ENCODE results near the gene P3H4.
A peak's percentile ranks its signal among the peaks of the same experiment; 100 is the strongest.
"Not testable (repeated sequence)": the region's sequence is repeated elsewhere in the genome, so short reads cannot be mapped to it uniquely, and the experiment has no call there.

The P3H4 gene, protein sequence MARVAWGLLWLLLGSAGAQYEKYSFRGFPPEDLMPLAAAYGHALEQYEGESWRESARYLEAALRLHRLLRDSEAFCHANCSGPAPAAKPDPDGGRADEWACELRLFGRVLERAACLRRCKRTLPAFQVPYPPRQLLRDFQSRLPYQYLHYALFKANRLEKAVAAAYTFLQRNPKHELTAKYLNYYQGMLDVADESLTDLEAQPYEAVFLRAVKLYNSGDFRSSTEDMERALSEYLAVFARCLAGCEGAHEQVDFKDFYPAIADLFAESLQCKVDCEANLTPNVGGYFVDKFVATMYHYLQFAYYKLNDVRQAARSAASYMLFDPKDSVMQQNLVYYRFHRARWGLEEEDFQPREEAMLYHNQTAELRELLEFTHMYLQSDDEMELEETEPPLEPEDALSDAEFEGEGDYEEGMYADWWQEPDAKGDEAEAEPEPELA

DNA sequence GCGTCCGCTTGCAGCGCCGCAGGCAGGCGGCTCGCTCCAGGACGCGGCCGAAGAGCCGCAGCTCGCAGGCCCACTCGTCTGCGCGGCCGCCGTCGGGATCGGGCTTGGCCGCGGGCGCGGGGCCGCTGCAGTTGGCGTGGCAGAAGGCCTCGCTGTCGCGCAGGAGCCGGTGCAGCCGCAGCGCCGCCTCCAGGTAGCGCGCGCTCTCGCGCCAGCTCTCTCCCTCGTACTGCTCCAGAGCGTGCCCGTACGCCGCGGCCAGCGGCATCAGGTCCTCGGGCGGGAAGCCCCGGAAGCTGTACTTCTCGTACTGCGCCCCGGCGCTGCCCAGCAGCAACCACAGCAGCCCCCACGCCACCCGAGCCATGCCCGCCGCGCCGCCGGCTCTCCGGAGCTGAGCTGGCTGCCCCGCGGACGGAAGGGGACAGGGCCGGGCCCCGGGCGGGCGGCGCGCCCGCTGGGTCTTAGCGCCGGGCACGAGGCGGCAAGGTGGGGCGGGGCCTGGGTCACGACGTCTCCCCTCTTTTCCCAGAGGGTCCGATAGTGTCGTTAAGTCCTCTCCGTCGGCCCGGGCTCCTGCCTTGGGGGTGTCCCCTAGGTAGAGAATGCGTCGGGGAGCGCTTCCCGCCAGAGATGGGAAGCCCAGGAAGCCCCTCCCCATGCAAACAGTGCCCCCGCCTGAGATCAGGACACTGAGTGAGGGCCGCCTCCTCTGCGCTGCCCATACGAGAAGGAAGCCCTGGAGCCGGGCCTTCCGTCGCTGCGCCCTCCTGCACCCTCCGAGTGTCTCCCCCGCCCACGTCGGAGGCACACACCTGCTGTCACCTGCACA is at the start of gene P3H4:
P3H4 (minus strand) TSS at position 401 of the 832 bp plus-strand sequence; CDS start at position 367, 34 bp downstream.
- peak; percentile 67 to 94 (median 89) for DNase-seq

DNA sequence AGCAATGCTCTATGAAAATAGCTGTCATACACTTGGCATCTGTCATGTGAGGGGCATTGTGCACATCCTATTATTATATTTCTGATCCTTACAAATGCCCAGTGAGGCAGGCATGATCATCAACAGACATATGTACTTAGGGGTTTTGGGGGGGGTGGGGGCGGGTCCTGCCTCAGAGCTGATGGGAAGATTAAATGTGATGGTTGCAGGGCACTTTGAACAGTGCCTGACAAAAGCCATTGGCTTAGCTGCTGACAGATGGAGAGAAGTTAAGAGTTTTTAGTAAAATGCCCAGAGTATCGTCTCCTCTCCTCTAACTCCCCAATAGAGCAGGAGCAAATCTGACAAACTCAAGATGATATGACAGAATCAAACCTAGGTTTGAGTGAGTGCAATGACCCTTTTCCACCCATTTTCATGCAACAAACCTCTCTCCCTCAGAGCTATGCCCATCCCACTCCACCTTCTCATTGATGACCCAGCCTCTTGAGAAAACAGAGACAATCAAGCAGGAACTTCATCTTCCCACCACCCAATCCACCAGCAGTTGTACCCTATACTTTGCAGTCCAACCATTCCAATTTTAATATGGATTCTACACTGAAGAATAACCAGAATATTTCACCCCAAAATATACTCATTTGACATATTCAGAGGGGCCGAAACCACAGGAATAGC is 48.6 kb upstream of the P3H4 start:
- peak in 1 of 3 experiments; percentile 13 for DNase-seq

DNA sequence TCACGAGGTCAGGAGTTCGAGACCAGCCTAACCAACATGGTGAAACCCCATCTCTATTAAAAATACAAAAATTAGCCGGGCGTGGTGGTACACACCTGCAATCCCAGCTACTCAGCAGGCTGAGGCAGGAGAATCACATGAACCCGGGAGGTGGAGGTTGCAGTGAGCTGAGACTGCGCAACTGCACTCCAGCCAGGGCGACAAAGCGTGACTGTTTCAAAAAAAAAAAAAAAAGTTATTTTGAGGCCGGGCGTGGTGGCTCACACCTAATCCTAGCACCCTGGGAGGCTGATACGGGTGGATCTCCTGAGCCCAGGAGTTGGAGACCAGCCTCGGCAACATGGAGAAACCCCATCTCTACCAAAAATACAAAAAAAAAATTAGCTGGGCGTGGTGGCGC is 39.6 kb upstream of the P3H4 start:
- DNase-seq = not testable (repeated sequence)

DNA sequence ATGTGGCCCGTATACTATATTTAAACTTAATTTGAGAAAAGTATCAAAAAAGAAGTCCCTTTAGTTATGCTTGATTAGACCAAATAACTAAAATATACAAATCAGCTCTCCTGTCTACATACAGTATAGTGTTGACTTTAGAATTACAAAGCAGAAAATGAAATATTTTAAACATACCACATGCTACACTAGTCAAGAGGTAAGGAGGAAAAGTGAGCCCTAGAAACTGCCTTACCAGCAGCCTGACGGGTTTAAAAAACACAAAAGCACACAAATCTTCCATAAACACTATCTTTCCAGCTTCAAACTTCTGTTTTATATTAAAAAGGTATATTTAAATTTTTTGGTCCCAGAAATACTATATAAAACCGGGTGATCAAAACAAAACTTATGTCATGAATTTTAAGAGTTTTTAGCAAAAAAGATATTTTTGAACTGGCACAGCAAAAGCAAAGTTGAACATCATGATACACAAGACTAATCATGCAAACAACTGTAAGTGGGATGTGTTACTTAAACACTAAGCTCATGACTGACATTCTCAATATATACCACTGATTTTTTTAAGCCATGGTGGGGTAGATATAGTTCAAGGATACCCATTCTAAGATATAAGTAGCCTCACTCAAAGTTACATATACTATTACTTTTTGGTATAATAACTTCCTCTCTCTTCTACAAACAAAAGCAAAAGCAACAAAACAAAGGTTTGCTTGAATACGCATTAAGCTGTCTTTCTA is 37.7 kb upstream of the P3H4 start:
- no peak for DNase-seq

DNA sequence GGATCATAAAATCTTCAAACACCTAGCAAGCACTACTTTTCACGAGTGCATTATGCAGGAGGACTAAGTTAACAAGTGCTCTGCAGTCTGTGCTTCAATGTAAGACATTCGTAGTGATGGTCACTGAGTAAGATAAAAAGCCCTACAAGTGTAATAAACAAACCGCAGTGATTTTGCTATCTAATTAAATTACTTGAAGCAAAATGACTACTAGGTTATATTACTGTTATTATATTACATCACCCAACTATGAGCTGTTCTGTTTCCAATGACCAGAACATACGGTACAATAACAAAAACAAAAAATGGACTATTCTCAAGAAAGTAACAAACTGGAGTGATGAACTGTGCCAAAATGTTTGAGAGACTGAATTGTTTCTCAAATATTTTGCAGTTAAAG is 37.0 kb upstream of the P3H4 start:
- DNase-seq = no peak

DNA sequence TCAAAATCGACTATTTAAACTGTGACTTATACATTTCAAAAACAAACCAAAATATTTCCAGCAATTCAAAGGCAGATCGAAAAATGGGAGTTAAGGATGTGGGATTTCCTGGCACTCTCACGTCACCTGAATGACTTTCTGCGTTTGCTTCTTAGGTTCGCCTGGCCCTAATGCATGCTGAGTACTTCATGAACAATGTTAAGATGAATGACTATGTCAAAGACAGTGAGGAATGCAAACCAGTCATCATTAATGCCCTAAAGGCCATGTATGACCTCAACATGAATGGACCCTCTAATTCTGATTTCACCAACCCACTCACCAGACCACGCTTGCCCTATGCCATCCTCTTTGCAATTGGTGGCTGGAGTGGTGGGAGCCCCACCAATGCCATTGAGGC is 33.2 kb upstream of the P3H4 start:
- no peak for DNase-seq

DNA sequence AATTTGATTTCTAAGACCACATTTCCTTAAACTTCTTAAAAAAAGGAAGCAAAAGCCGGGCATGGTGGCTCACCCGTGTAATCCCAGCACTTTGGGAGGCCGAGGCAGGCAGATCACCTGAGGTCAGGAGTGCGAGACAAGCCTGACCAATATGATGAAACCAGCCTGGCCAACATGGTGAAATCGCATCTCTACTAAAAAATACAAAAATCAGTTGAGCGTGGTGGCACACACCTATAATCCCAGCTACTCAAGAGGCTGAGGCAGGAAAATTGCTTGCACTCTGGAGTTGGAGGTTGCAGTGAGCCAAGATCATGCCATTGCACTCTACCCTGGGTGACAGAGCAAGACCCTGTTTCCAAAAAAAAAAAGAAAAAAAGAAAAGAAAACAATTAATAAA is 29.0 kb upstream of the P3H4 start:
- DNase-seq = not testable (repeated sequence)

DNA sequence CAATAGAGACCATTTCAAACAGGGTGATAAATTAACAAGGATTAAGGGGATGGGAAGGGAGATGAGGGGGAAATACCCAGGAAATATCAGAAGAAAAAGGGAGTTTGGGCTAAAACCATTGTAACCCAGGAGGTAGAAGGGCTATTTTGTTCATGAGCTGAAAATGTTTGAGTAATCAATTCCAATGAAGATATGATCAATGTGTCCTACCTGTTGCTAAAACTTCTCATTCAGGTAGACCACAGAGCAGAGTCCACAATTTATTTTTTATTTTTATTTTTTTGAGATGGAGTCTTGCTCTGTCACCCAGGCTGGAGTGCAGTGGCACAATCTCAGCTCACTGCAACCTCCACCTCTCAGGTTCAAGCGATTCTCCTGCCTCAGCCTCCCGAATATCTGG is 27.7 kb upstream of the P3H4 start:
- not testable (repeated sequence) for DNase-seq

DNA sequence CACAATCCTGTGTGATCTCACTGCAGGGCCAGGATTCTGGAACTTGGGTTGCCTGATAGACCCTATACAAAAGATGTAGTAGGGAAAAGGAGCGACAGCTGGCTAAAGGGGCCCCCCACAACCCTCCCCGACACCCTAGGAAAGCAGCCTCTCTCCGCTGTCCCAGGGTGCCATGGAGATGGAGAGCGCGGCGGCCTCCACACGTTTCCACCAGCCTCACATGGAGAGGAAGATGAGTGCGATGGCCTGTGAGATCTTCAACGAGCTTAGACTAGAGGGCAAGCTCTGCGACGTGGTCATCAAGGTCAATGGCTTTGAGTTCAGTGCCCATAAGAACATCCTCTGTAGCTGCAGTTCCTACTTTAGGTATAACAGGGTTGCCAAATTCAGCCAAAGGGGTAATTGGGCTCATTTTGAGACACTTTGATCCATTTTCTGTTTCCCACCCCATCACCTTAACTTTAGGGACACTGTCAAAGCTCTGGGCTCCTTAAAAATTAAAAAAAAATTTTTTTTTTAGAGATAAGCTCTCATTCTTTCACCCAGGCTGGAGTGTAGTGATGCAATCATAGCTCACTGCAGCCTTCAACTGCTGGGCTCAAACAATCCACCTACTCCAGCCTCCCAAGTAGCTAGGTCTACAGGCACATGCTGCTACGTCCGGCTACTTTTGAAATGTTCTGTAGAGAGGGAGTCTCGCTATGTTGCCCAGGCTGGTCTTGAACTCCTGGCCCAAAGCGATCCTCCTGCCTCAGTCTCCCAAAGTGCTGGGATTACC is 26.2 kb upstream of the P3H4 start, which contains the start of gene KLHL10:
KLHL10 (plus strand) TSS at position 65 of the 778 bp plus-strand sequence; CDS start at position 173, 108 bp downstream.
- DNase-seq = no peak

DNA sequence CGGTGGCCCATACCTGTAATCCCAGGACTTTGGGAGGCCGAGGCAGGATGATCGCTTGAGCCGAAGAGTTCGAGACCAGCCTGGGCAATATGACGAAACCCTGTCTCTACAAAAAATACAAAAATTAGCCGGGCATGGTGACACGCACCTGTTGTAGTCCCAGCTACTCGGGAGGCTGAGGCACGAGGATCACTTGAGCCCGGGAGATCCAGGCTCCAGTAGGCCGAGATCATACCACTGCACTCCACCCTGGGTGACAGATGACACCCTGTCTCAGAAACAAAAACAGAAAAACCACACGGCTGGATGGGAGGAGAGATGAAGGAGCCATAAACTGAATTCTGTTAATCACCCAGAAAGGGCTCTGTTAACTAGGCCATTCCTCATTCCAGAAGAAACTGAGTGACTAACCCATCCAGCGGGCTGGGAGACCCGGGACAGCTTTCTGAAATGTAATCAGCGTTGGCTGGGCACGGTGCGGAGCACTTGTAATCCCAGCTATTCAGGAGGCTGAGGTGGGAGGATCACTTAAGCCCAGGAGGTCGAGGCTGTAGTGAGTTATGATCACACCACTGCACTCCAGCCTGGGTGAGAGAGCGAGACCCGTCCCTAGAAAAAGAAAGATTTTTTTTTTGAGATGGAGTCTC is 24.9 kb upstream of the P3H4 start:
- no peak for DNase-seq

DNA sequence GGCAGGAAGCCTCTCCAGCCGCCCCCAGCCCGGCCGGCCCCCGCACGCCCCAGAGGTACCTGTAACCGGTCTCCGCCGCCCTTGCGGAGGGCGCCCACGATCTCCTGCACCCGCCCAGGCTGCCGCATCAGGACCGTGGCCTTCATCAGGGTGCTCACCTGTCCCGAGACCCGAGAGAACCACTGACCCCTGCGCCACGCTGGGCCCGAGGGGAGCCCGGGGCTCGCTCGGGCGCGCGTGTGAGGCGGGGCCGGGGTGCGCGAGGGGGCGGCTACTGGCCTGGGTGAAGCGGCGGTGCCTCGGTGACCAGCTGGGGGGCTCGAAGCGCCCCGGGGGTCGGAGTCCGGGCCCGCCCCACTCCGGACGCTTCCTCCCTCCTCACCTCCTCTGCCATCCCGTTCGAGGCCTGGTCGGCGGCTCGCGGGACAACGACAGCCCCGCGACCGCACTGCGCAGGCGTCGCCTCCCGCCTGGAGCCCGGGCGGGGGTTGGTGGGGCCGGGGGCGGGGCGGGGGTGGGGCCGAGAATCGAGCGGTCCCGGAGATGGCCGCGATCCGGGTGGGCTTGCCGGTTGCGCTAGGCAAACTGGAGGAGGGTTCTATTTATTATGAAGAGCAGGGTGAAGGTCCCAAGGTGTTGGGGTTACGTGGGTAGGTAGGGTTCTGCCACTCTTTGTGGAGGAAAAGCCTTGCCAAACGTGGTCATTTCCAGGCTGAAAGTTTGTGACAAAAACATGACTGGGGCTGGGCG is 24.2 kb upstream of the P3H4 start, which contains the start of gene NT5C3B:
NT5C3B (minus strand) TSS at position 433 of the 750 bp plus-strand sequence; CDS start at position 394, 39 bp downstream.
- peak; percentile 43 to 51 (median 48) for DNase-seq

DNA sequence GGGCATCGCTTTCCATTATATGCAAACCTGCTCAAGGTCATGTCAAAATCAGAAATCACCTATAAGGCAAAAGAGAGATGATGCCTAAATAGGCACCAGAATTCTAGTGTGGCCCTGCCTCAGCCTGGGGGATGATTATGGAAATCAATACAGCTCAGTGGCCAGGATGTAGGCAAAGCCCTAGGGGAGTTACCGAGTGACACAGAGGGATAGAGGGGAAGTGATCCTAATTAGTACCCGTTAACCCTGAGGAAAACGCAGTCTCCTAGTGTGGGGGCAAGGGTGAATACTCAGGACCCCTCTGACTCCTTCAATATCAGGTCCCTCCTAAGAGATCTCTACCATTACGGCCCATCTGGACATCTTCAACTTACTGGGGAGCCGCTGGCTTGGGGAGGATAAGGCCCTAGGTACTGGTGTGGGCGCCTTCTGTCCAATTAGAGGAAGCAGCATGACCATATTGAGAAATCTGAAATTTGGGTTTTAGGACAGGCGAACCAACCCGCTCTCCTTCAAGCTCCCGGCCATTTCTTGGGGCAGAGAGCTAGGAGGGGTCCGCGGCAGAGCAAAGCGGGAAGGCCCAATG is 23.6 kb upstream of the P3H4 start:
- DNase-seq = peak in 2 of 3 experiments; percentile 31 to 36

DNA sequence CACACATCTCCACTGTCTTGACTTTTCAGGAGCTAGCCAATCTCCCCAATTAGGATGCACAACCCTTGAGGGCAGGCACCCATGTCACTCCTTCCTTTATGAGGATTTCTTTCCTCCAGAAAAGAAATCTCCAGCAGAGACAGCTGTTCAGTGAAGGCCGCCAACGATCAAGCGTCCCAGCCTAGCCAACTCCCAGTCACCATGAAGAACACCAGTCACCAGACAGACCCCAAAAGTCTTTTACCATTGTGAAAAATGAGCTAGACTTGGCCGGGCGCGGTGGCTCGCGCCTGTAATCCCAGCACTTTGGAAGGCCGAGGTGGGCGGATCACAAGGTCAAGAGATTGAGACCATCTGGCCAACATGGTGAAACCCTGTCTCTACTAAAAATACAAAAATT is 18.2 kb upstream of the P3H4 start:
- DNase-seq = not testable (repeated sequence)

DNA sequence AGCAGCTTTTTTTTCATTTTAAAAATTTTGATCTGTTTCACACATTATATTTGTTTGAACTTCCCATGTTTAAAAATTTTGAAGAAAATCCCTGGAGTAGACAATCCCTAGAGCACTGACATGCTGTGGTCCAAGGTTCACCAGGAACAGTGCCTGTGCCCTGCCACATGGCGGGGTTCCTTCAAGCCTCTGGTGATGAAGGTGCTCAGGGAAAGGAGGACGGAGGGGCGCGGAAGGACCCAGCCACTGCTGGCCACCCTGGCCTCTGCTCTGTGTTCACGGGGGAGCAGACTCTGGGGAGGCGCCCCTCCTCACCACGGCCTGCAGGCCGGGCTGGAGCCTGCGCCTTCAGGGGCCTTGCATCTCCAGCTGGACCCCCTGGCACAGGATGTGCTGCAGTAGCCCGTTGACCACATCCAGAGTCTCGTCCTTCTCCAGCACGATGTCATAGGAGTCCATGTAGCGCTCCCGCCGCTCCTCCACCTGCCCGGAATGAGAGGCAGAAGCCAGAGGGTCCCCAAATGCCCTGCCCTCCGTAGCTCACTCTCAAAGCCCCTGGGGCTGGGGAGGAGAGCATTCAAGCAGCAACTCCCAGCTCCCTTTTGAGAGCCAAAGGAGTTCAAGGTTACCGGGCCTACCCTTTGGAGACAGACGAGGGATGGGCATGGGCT is 13.6 kb upstream of the P3H4 start:
- no peak for DNase-seq

DNA sequence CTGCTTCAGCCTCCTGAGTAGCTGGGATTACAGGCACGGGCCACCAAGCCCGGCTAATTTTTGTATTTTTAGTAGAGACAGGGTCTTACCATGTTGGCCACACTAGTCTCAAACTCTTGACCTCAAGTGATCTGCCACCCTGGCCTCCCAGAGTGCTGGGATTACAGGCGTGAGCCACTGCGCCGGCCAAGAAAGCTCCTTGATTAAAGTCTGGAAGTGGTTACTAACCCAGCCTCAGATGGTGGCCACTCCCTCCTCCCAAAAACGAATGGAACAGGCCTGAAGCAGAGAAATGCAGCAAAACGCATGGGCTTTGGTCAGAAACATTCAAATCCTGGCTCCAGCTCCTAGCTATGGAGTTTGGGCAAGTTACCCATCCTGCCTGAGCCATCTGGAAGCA is 12.3 kb upstream of the P3H4 start:
- DNase-seq = no peak

DNA sequence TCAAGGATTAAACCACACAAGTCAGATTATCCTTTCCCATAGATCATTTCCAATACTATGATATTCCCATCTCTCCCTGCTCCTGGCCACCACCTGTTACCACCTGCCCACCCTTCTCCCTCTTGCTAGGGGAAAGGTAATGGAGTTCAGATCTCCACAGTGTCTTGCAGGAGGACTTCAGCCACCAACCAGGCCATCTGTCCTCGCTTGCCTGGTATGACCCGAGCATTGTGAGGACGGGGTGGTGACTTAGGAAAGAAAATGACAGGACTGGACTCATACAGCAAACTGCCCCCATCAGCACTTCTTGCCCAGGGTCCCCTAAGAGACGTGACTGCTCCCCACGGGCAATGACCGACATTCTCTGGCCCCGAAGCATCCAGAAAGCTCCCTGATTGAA is 11.8 kb upstream of the P3H4 start:
- no peak for DNase-seq

DNA sequence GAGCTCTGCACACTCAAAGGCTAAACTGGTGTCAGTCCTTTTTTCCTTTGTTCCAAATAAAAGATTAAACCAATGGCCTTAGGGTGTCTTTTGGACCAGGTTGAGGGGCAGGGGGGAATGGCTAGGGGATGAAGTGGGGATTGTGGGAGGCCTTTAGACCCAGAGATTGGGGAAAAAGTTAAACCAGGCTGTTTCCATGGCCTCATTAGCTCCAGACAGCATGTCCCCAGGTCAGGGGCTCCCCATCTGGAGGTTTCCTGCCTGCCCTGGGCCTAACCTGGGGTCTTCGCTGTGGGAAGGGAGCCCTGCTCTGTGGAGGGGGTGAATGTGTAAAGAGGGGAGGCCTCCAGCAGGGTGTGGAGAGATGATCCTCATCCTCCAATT is 11.4 kb upstream of the P3H4 start:
- DNase-seq = no peak

DNA sequence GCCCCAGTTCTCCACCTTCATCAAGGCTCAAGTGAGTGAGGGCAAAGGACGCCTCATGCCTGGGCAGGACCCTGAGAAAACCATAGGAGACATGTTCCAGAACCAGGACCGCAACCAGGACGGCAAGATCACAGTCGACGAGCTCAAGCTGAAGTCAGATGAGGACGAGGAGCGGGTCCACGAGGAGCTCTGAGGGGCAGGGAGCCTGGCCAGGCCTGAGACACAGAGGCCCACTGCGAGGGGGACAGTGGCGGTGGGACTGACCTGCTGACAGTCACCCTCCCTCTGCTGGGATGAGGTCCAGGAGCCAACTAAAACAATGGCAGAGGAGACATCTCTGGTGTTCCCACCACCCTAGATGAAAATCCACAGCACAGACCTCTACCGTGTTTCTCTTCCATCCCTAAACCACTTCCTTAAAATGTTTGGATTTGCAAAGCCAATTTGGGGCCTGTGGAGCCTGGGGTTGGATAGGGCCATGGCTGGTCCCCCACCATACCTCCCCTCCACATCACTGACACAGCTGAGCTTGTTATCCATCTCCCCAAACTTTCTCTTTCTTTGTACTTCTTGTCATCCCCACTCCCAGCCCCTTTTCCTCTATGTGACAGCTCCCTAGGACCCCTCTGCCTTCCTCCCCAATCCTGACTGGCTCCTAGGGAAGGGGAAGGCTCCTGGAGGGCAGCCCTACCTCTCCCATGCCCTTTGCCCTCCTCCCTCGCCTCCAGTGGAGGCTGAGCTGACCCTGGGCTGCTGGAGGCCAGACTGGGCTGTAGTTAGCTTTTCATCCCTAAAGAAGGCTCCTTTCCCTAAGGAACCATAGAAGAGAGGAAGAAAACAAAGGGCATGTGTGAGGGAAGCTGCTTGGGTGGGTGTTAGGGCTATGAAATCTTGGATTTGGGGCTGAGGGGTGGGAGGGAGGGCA is 10.7 kb upstream of the P3H4 start:
- DNase-seq = no peak

All from NCI-H1417 (cell line).